Bronchial epithelial cell (primary cell): ENCODE data around the gene SPRING1. TPM values are rescaled to one million over a fixed set of nuclear protein-coding genes. Genes with fewer than 3 reads are reported as not detected.

Experiments used
- DNase-seq: peaks from one replicate; pipeline ENCODE4 v3.0.0-alpha.2; 2010; ENCODE audit warnings: low read depth
- FAIRE-seq: peaks from 2 replicates; lab custom pipeline; 2011; peaks lifted over from hg19 to GRCh38; lab: Jason Lieb, UNC
- H3K27me3 ChIP-seq: 2 replicates; pipeline ENCODE4 v1.5.1; 2011; ENCODE audit warnings: low read length; ENCODE audit not compliant: control insufficient read depth, insufficient read depth
- H3K36me3 ChIP-seq: 2 replicates; pipeline ENCODE4 v1.5.1; 2011; ENCODE audit warnings: low read length; ENCODE audit not compliant: control insufficient read depth, insufficient read depth
- H3K4me3 ChIP-seq: 2 replicates; pipeline ENCODE4 v1.5.1; 2011; ENCODE audit warnings: mild to moderate bottlenecking, low read depth, low read length, control low read depth
- CTCF ChIP-seq: IDR thresholded peaks from 2 replicates; pipeline ENCODE4 v1.5.1; 2011; ENCODE audit warnings: mild to moderate bottlenecking, moderate library complexity, low read length, control low read depth, inconsistent platforms; ENCODE audit not compliant: insufficient read depth, severe bottlenecking
- total RNA-seq: library from RNA; depleted of rRNA; stranded (reverse); fragments of >200 nt; gene quantifications from 2 replicates; pipeline ENCODE4 v1.2.1, GENCODE V29; 2014

SPRING1 gene
- total RNA-seq, 1 donor from 2014 or later = 29.7 TPM

GRCh38 chr12:116694653-116695463, 43.0 kb downstream of the SPRING1 start:
- no peak overlapping the region for H3K4me3 ChIP-seq
- H3K36me3 ChIP-seq = no peaks in the 10 kb centered on the region
- DNase-seq (no peak), FAIRE-seq (no peak)
- no peak for TF ChIP-seq CTCF
- H3K27me3 ChIP-seq = peaks cover 17% of the 10 kb centered on the region

GRCh38 chr12:116693286-116694227, 44.3 kb downstream of the SPRING1 start:
- TF ChIP-seq CTCF = no peak
- DNase-seq (peak; percentile 26), FAIRE-seq (no peak)
- Histone ChIP-seq H3K36me3 (no peaks in the 10 kb centered on the region), H3K27me3 (peaks cover 17% of the 10 kb centered on the region), H3K4me3 (no peak overlapping the region)

- Histone ChIP-seq H3K27me3 (peaks cover 17% of the 10 kb centered on the region), H3K36me3 (no peaks in the 10 kb centered on the region), H3K4me3 (no peak overlapping the region)
- DNase-seq (no peak), FAIRE-seq (no peak)
- no peak for TF ChIP-seq CTCF
These were observed 45.3 kb downstream of the SPRING1 start for GRCh38 chr12:116692605-116693004.

GRCh38 chr12:116691636-116692035, 46.2 kb downstream of the SPRING1 start:
- no peak overlapping the region for H3K4me3 ChIP-seq

GRCh38 chr12:116691205-116691604, 46.7 kb downstream of the SPRING1 start:
- FAIRE-seq (no peak), DNase-seq (no peak)
- TF ChIP-seq CTCF = no peak
- H3K4me3 ChIP-seq = no peak overlapping the region
- H3K36me3 ChIP-seq = no peaks in the 10 kb centered on the region
- peaks cover 17% of the 10 kb centered on the region for H3K27me3 ChIP-seq

More at GRCh38 chr12:116691636-116692035, 46.2 kb downstream of the SPRING1 start:
- FAIRE-seq (no peak), DNase-seq (no peak)
- Histone ChIP-seq H3K27me3 (peaks cover 17% of the 10 kb centered on the region), H3K36me3 (no peaks in the 10 kb centered on the region)
- TF ChIP-seq CTCF = no peak
